Dendritic cell treated with granulocyte-macrophage colony-stimulating factor and Interleukin-4, amounts not matched to agents 40 ng/mL and 50 ng/mL, for 4 days (primary cell): ENCODE data around the gene PACSIN2.
A peak's percentile ranks its signal among the peaks of the same experiment; 100 is the strongest.

ENCODE experiments used
- H3K27ac Mint-ChIP-seq: one replicate; pipeline ENCODE4 v1.8.0; 2022; ENCODE audit warnings: mild to moderate bottlenecking, mixed read lengths
- H3K27me3 Mint-ChIP-seq: one replicate; pipeline ENCODE4 v1.8.0; 2022; ENCODE audit warnings: mild to moderate bottlenecking, mixed read lengths
- H3K36me3 Mint-ChIP-seq: one replicate; pipeline ENCODE4 v1.8.0; 2022; ENCODE audit warnings: low read depth, mixed read lengths
- H3K4me1 Mint-ChIP-seq: one replicate; pipeline ENCODE4 v1.8.0; 2022; ENCODE audit warnings: low read depth, mixed read lengths
- H3K4me3 Mint-ChIP-seq: one replicate; pipeline ENCODE4 v1.8.0; 2022; ENCODE audit warnings: mild to moderate bottlenecking, moderate library complexity, mixed read lengths
- H3K9me3 Mint-ChIP-seq: one replicate; pipeline ENCODE4 v1.8.0; 2022; ENCODE audit warnings: mixed read lengths
- intact Hi-C: fragments of 100-400 bp; cut with micrococcal nuclease; formaldehyde crosslinking; loops from one replicate; pipeline ENCODE4 v1.15.0; 2022

The PACSIN2 gene

DNA sequence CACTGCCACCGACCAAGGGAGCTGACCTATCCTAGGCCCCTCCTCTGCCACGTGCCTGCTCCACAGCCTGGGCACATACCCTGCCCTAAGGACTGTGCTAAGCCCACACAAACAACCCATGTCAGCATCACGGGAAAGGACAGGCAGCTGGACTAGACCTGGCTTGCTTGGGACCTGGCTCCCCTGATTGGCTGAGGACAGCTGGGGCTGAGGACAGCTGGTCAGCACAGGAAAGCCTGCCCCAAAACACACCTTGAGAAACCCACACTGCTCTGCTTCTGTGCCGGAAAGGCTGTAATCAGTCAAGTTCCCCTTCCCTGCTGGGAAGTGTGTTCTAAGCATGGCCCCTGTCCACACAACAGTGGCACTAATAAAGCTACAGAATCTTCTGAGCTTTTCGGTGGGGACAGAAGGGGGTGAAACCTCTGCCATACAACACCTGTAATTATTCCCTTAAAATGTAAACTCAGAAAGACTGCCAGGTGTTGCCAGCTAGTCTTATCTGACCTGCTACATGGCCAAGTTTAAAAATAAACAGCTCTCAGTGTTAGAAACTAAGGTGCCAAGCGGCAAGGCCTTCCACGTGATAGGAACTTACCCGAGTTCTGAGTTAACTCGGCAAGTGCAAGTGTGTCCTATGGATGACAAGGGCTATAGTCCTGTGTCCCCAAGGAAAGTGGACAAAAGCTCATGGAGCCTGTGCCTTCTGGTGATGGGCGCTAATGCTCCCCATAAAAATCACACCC lies 122.2 kb downstream of the PACSIN2 start:
- Mint-ChIP-seq H3K36me3 (peaks cover 38% of the 10 kb centered on the region), H3K9me3 (no peaks in the 10 kb centered on the region), H3K4me1 (peaks cover 94% of the 10 kb centered on the region), H3K27me3 (no peaks in the 10 kb centered on the region), H3K4me3 (no peak overlapping the region), H3K27ac (peak overlapping the region; percentile 67)
- intact Hi-C loops = no loop called here

DNA sequence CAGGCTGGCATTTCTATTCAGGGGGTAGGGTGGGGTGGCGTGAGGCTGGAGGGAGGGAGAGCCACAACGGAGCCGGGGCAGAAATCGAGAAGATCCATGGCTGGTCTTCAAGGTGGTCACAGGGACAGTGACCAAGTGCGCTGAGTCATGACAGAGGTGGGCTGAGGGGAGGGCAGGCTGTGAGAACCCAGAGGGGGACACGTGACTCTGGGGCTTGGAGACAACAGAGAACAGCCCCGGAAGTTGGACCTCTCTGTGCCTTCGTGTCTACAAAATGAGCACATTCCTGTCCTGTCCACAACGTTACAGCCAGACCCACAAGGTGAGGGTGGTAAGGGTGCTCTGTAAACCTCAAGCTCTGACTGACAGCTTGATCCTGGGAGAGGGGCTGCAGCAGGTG lies 122.8 kb downstream of the PACSIN2 start:
- no peak overlapping the region for H3K4me3 Mint-ChIP-seq
- intact Hi-C loops = no loop called here
- no peaks in the 10 kb centered on the region for H3K9me3 Mint-ChIP-seq
- H3K36me3 Mint-ChIP-seq = peaks cover 41% of the 10 kb centered on the region
- H3K4me1 Mint-ChIP-seq = peaks cover 94% of the 10 kb centered on the region
- H3K27ac Mint-ChIP-seq = peak overlapping the region; percentile 67
- H3K27me3 Mint-ChIP-seq = no peaks in the 10 kb centered on the region

DNA sequence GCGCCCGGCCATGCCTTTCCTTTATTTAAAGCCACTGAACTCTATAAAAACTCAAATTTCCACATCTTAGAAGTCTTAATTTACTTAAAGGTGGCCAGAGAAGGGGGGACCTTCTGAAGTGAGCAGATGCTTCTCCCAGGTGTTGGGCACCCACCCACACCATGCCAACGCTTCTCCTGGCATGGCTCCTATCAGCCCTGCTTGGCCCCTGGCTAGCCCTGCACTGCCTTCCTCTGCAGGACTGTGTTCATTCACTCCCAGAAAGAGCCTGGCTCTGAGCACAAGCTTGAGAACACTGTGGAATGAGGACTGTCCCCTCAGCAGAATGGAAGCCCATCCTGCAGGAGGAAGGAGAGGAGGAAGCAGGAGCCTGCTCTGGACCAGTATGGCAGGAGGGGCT lies 123.3 kb downstream of the PACSIN2 start:
- Mint-ChIP-seq H3K4me1 (peaks cover 95% of the 10 kb centered on the region), H3K36me3 (peaks cover 45% of the 10 kb centered on the region), H3K4me3 (no peak overlapping the region), H3K27ac (peak overlapping the region; percentile 67), H3K9me3 (no peaks in the 10 kb centered on the region), H3K27me3 (no peaks in the 10 kb centered on the region)
- intact Hi-C loops = no loop called here

DNA sequence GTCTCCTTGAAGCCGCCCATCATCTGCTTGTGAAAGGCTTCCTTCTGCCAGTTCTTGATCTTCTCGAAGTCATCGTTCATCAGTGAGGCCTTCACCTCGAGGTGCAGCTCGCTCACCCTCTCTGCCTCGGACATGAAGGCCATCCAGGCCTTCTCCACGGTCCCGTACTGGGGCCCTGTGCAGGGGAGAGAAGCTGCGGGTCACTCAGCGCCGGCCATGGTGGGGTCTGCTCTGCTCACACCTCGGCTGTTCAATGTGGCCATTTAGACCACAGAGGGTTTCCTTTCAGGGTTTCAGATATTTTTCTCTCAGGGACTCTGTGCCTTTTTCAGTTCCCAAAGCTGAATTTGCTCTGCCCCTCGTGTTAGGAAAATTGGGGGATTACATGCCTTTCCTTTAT lies 123.9 kb downstream of the PACSIN2 start:
- Mint-ChIP-seq H3K4me3 (no peak overlapping the region), H3K36me3 (peaks cover 52% of the 10 kb centered on the region), H3K27me3 (no peaks in the 10 kb centered on the region), H3K4me1 (peaks cover 89% of the 10 kb centered on the region), H3K9me3 (no peaks in the 10 kb centered on the region), H3K27ac (peak overlapping the region; percentile 89)
- intact Hi-C loops = no loop called here

DNA sequence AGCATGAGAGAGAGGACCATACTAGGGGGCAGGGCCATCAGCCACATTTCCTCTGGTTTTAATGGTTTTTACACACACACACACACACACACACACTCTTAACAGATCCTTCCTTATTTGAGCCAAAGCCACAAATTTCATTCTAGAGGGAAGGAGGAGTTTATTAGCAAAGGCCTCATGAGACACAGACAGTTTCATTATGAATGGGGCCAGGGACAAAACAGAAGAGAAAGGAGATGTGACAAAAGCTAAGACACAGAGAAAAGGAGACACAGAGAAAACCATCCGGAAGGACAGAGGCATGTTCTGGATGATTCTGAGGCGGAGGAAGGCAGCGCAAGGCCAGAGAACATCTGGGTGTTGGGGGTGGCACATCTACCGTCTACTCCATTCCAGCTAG lies 125.6 kb downstream of the PACSIN2 start:
- intact Hi-C loops = loop anchor here (2.0 kb wide), 1 partner anchor 43 kb away; no protein-coding TSS in a partner anchor
- Mint-ChIP-seq H3K27ac (peak overlapping the region; percentile 89), H3K9me3 (no peaks in the 10 kb centered on the region), H3K36me3 (peaks cover 69% of the 10 kb centered on the region), H3K4me1 (peaks cover 73% of the 10 kb centered on the region), H3K27me3 (no peaks in the 10 kb centered on the region), H3K4me3 (peak overlapping the region; percentile 72)

DNA sequence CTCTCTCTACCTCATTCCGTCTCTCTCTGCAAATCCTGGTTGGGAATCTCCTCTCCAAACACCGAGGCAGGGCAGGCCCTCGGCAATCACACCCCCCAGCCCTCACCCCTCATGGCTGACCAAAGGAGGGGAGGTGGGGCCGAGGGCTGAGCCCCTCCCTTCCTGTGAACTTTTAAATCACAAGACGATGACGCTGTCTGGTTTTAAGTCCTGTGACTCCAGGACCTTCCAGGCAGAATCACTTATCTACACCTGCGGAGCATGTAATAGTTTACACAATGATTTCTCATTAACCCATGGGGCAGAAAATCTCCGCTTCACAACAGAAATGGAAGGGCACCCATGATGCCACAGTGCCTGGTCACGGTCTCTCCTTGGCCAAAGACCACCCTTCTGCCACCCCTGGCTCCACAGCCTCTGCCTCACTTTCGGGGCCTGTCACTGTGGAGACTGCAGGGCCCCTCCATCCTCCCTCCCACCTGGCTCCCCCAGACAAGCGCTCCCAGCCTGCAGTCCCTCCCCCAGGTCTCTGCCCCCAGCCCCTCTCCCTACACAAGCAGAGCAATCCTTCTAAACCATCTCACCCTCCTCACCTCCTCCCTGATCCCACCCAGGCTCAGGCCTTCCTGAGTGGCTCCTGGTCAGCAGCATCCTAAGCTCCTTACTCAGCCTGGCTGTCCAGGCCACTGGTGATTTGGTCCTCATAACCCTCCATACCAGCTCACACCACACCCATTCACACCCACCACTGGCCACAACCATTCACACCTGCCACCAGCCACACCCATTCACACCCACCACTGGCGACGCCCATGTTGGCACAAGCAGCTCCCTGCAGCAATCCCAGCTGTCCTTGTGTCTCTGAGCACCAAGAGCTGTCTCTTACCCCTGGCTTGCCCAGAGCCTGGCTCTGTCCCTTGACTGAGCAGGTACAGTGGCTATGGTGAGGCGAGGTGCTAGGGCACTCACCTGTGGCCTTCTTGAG lies 127.1 kb downstream of the PACSIN2 start:
- Mint-ChIP-seq H3K27me3 (no peaks in the 10 kb centered on the region), H3K27ac (peak overlapping the region; percentile 72), H3K4me1 (peaks cover 61% of the 10 kb centered on the region)

DNA sequence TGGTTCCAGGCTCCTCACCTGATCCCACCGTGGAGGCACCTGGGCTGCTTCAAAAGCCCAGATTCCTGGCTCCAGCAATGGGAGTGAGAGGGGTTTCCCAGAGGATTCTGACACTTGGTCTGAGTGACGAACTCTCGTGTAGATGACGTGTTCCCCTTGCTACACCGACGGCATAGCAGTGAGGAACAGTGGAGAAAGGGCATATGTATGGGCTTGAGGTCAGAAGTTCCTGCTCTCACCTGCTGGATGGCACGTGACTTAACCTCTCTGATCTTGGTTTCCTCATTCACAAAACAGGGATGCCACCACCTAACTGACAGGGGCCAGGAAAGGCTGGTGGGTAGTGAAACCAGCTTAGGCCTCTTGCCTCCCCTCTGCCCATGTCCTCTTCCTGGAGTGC lies 127.8 kb downstream of the PACSIN2 start:
- H3K4me3 Mint-ChIP-seq = no peak overlapping the region
- intact Hi-C loops = no loop called here
- H3K36me3 Mint-ChIP-seq = peaks cover 86% of the 10 kb centered on the region
- H3K27me3 Mint-ChIP-seq = no peaks in the 10 kb centered on the region
- H3K27ac Mint-ChIP-seq = peak overlapping the region; percentile 72
- no peaks in the 10 kb centered on the region for H3K9me3 Mint-ChIP-seq
- peaks cover 54% of the 10 kb centered on the region for H3K4me1 Mint-ChIP-seq

More for the DNA sequence above, 127.1 kb downstream of the PACSIN2 start:
- no peak overlapping the region for H3K4me3 Mint-ChIP-seq
- H3K36me3 Mint-ChIP-seq = peaks cover 79% of the 10 kb centered on the region
- no peaks in the 10 kb centered on the region for H3K9me3 Mint-ChIP-seq
- intact Hi-C loops = loop anchor here (2.0 kb wide), 1 partner anchor 45 kb away; no protein-coding TSS in a partner anchor

DNA sequence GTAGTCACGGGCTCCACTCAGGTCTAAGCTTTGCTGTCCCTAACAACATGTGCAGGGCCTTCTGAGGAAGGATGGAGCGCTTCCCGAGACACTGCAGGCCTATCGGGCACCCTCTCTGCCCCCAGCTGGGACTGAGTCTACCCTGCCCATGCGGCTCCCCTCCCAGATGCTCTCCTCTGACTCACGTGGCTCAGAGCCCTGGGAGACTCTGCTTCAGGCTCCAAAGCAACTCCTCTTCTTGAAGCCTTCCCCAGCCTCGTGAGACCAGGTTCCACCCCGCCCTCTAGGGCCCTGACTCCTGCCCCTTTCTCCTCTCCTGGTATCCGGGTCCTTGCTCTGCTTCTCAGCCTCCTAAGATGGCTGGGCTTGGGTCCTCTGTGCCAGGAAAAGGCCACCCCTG lies 129.5 kb downstream of the PACSIN2 start:
- Mint-ChIP-seq H3K27ac (no peak overlapping the region), H3K9me3 (no peaks in the 10 kb centered on the region), H3K4me1 (peaks cover 37% of the 10 kb centered on the region), H3K36me3 (peaks cover 86% of the 10 kb centered on the region), H3K4me3 (no peak overlapping the region), H3K27me3 (no peaks in the 10 kb centered on the region)
- intact Hi-C loops = no loop called here

DNA sequence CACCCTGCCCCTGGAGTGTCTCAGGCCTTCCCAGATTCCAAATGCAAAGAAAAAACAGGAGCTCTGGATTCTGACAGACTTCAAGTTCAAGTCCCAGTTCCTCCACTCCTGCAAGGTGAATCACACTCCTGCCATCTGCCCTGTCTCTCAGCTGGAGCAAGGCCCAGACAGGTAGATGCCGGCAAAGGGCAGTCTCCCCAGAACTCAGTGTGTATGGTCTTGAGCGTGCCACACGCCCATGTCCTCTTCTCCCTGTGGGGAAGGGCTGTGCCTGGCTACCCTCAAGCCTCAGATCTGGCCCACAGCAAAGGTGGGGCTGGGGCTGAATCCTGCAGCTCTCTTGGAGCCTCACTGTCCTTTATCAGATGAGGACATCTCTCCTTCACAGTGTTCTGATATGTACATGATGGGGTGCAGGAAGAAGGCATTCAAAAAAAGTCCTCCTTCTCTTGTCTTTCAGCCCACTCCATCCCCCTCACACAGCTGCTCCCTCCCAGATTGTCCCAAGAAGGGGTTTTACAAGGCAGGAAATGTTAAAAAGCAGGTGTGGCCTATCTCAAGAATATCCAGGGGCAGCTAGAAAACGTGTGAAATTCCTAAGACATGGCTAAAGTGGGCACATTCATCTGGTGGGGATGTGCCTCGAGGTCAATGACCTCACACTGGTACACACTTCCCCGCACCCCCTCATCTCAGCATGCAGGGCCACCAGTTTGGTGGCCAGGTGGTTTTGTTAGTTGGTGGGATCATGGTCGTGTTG lies 130.2 kb downstream of the PACSIN2 start:
- Mint-ChIP-seq H3K27ac (no peak overlapping the region), H3K36me3 (peaks cover 91% of the 10 kb centered on the region), H3K27me3 (no peaks in the 10 kb centered on the region), H3K4me1 (peaks cover 31% of the 10 kb centered on the region), H3K4me3 (no peak overlapping the region), H3K9me3 (no peaks in the 10 kb centered on the region)
- intact Hi-C loops = no loop called here

DNA sequence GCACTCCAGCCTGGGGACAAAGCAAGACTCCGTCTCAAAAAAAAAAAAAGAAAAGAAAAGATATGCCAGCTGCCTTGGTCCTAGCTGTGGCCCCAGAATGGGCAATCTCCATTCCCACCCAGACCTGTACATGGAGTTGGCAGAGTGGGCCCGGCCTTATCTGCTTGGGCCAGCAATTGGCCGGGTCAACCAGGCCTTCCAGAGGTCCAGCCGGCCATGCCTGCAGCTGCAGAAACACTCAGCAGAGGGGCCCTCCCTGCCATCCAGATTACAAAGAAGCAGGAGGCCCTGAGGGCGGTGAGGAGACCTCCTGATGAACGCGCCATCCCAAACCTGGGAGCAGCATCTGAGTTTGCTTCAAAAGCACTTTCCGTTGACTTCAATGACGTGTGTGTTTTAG lies 131.0 kb downstream of the PACSIN2 start:
- Mint-ChIP-seq H3K36me3 (peaks cover 100% of the 10 kb centered on the region), H3K27me3 (no peaks in the 10 kb centered on the region), H3K27ac (no peak overlapping the region), H3K4me1 (peaks cover 23% of the 10 kb centered on the region), H3K9me3 (no peaks in the 10 kb centered on the region), H3K4me3 (no peak overlapping the region)
- intact Hi-C loops = no loop called here

DNA sequence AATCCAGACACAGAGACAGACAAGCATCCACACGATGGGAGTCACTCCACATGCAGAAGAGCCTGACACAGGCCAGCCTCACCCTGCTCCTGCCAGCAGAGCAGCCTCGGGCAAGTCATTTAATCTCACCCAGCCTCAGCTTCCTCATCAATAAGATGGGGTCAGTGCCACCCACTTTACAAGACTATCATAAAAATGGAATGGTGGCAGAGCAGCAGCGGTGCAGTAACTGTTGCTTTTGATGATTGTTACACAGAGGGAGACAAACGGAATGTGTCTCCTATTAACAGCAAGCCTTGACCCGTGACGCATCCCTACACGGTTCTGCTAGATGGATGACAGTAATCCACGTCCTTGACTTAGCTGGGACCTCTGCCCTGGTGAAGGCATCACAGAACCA lies 131.8 kb downstream of the PACSIN2 start:
- Mint-ChIP-seq H3K9me3 (no peaks in the 10 kb centered on the region), H3K27ac (no peak overlapping the region), H3K4me3 (no peak overlapping the region), H3K4me1 (peaks cover 15% of the 10 kb centered on the region), H3K27me3 (no peaks in the 10 kb centered on the region), H3K36me3 (peaks cover 100% of the 10 kb centered on the region)
- intact Hi-C loops = no loop called here

DNA sequence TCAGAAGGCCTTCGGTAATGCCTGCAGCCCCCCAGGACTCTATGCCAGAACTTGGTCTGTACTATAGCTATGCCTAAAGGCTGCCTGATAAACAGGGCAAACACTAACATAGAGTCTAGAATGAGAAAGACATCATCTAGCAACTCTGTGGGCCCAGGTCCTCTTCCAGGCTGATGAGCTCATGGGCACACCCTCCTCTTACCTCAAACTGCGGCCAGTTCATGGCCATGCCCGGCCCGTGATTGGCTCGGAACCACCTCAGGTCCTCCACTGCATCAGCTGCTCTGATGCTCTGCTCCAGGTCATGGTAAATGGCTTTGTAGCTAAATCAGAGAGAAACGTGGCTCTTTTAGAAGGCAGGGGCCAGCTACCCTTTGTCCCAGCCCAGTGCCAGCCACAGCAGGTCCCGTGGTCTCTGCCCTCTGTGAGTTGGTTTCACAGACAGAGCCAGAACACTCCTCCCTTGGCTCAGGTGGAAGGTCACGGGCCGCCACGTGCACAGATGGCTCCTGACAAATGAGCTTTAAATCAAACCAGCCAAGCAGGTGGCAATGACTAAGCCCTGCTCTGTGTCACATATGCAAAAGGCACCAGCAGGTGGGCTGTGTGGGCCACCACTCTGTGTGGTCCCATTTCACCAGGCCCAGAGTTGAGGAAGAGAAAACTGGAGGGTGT lies 132.8 kb downstream of the PACSIN2 start:
- H3K9me3 Mint-ChIP-seq = no peaks in the 10 kb centered on the region
- no peak overlapping the region for H3K27ac Mint-ChIP-seq
- H3K27me3 Mint-ChIP-seq = no peaks in the 10 kb centered on the region
- H3K36me3 Mint-ChIP-seq = peaks cover 100% of the 10 kb centered on the region
- peaks cover 5% of the 10 kb centered on the region for H3K4me1 Mint-ChIP-seq
- intact Hi-C loops = no loop called here
- H3K4me3 Mint-ChIP-seq = no peak overlapping the region

DNA sequence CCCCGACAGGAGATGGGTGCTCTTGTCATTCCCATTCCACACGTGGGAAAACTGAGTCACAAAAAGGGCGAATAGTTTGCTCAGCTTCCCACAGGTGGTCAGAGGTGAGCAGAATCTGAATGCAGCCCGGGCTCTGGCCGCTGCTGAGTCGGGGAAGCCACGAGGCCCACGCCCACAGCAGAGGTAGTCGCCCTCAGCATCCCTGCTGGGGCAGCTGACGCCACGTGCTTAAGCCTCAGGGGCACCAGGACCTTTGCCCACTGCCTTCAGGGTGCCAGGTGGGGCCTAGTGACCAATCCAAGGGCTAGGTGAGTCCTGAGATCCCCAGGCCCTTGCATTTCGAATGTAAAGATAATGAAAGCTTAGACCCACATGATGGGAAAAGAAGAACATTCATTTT lies 133.7 kb downstream of the PACSIN2 start:
- no peak overlapping the region for H3K27ac Mint-ChIP-seq
- H3K4me1 Mint-ChIP-seq = no peaks in the 10 kb centered on the region
- H3K4me3 Mint-ChIP-seq = no peak overlapping the region
- no peaks in the 10 kb centered on the region for H3K27me3 Mint-ChIP-seq
- intact Hi-C loops = no loop called here
- H3K36me3 Mint-ChIP-seq = peaks cover 100% of the 10 kb centered on the region
- no peaks in the 10 kb centered on the region for H3K9me3 Mint-ChIP-seq
